BE2C (cell line): ENCODE measurements around the gene LDLRAD4.

Experiments
- DNase-seq: peaks from one replicate; pipeline ENCODE4 v3.0.0-alpha.2; 2020
- H3K27me3 ChIP-seq: fragments of 250-450 bp; sonication (Bioruptor Pico); 2 replicates; pipeline ENCODE4 v1.5.1; 2020; ENCODE audit warnings: mild to moderate bottlenecking
- H3K36me3 ChIP-seq: fragments of 250-450 bp; sonication (Bioruptor Pico); 2 replicates; pipeline ENCODE4 v1.5.1; 2020; ENCODE audit warnings: mild to moderate bottlenecking
- H3K4me1 ChIP-seq: fragments of 250-450 bp; sonication (Bioruptor Pico); 2 replicates; pipeline ENCODE4 v1.5.1; 2020
- H3K4me3 ChIP-seq: 2 replicates; pipeline ENCODE4 v1.5.1; 2011; ENCODE audit warnings: low read depth, low read length
- H3K9me3 ChIP-seq: fragments of 250-450 bp; sonication (Bioruptor Pico); 2 replicates; pipeline ENCODE4 v1.5.1; 2020
- CTCF ChIP-seq: IDR thresholded peaks from 2 replicates; pipeline ENCODE4 v1.5.1; 2012; ENCODE audit warnings: mild to moderate bottlenecking, low read depth, low read length

Gene LDLRAD4

DNA sequence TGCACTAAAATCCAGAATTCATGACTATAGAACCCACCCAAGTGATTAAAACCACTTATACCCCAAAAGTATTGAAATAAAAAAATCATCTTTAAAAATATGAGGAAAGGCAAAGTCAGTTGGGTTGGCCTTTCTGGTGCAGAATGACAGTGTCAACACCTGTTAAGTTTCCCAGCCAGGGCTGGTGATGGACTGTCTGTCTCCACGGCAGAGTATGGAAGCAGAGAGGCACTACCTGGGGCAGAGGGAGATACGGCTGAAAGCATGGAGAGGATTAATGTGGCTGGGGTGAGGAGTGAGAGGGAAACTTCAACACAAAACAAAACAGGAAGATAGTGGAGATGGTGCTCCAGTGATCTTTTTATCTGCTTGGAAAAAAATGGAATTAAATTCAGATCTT, 292.0 kb downstream of the LDLRAD4 start:
- Histone ChIP-seq H3K9me3 (no peaks in the 10 kb centered on the region), H3K36me3 (no peaks in the 10 kb centered on the region), H3K4me3 (no peak overlapping the region), H3K27me3 (no peaks in the 10 kb centered on the region), H3K4me1 (no peaks in the 10 kb centered on the region)
- no peak for DNase-seq
- TF ChIP-seq CTCF: no peak

DNA sequence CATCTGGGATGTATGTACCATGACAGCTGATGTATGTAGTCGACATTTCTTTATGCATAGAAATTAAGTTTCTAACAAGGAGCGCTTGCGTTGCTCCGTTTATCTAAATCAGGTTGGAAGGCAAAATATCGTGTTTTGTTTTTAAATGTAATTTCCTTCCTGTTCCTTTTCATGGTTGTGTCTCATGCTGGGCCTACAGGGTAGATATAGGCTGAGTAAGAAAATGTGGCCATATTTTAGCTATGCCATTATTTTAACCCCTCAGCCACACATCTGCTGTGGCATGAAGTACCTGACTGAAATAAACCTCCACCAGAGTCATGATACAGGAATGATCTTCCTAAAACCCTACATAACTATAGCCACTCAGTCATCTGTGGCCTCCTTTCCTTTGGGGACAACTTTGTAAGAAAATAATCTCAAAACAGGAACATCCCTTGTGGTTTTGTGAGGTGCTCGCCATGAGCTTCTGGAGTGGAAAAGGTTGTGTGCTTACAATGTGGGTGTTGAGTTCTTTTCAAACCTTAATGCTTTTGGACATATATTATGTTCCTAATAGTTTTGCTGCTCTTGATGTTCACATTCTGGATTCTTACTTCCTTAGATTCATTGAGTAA, 293.5 kb downstream of the LDLRAD4 start:
- H3K36me3 ChIP-seq: no peaks in the 10 kb centered on the region

GRCh38 chr18:13513021-13513420, 294.5 kb downstream of the LDLRAD4 start:
- H3K9me3 ChIP-seq: no peaks in the 10 kb centered on the region
- no peaks in the 10 kb centered on the region for H3K36me3 ChIP-seq
- TF ChIP-seq CTCF: no peak
- no peaks in the 10 kb centered on the region for H3K4me1 ChIP-seq
- no peaks in the 10 kb centered on the region for H3K27me3 ChIP-seq
- no peak overlapping the region for H3K4me3 ChIP-seq
- DNase-seq: peak; percentile 18

More for the DNA sequence above, 293.5 kb downstream of the LDLRAD4 start:
- DNase-seq: no peak
- TF ChIP-seq CTCF: no peak
- no peaks in the 10 kb centered on the region for H3K27me3 ChIP-seq
- no peaks in the 10 kb centered on the region for H3K4me1 ChIP-seq
- H3K4me3 ChIP-seq: no peak overlapping the region
- H3K9me3 ChIP-seq: no peaks in the 10 kb centered on the region

DNA sequence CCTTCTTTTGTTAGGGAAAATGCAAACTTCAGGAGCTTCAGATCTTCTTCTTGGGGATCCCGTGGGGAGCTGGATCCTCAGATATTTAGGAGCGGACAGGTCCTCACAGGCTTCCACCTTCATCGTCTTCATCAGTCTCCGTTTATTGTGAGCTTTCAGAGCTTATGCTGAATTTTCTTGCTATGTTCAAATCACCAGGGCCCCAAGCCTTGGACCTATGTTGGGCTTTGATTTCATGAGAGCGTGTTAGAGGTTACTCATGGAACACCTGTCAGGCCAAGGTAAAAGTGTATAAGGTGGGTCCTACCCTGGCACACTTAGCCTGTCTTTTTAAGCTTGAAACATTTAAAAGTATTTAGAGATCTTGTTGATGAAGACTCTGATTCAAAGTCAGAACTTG, 294.9 kb downstream of the LDLRAD4 start:
- H3K4me1 ChIP-seq: no peaks in the 10 kb centered on the region
- no peaks in the 10 kb centered on the region for H3K36me3 ChIP-seq
- no peak for DNase-seq
- H3K27me3 ChIP-seq: no peaks in the 10 kb centered on the region
- TF ChIP-seq CTCF: no peak
- H3K9me3 ChIP-seq: no peaks in the 10 kb centered on the region
- H3K4me3 ChIP-seq: no peak overlapping the region

GRCh38 chr18:13514558-13514957, 296.0 kb downstream of the LDLRAD4 start:
- H3K36me3 ChIP-seq: no peaks in the 10 kb centered on the region
- no peak for TF ChIP-seq CTCF
- no peaks in the 10 kb centered on the region for H3K27me3 ChIP-seq
- no peak overlapping the region for H3K4me3 ChIP-seq
- no peaks in the 10 kb centered on the region for H3K4me1 ChIP-seq
- no peaks in the 10 kb centered on the region for H3K9me3 ChIP-seq
- no peak for DNase-seq

DNA sequence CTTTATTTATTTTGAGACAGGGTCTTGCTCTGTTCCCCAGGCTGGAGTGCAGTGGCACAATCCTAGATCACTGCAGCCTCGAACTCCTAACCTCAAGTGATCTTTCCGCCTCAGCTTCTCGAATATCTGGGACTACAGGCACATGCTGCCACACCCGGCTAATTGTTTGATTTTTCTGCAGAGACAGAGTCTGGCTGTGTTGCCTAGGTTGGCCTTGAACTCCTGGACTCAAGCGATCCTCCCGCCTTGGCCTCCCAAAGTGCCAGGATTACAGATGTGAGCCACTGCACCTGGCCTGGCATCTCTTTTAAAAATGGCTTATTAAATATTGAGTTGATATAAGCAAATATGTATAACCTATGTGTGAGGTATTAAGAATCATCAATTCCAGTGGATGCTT, 298.3 kb downstream of the LDLRAD4 start:
- TF ChIP-seq CTCF: no peak
- no peaks in the 10 kb centered on the region for H3K36me3 ChIP-seq
- H3K27me3 ChIP-seq: no peaks in the 10 kb centered on the region
- H3K4me1 ChIP-seq: no peaks in the 10 kb centered on the region
- no peak for DNase-seq
- H3K4me3 ChIP-seq: no peak overlapping the region
- no peaks in the 10 kb centered on the region for H3K9me3 ChIP-seq
